Lower leg skin (tissue), 3 donors: Measurements from ENCODE around the gene TNRC6A.

Experiments used
- POLR2A ChIP-seq, 2 donors: fragments of 450-650 bp; IDR thresholded peaks; one replicate each; pipeline ENCODE4 v1.6.1; 2016 to 2017; ENCODE audit warnings: antibody characterized with exemption in 2 of 2, mild to moderate bottlenecking in 1 of 2, moderate library complexity in 1 of 2
- TF ChIP-seq, protein P1 (sequence below), 3 donors: fragments of 450-650 bp; IDR thresholded peaks; one replicate each; pipeline ENCODE4 v1.5.1; 2016; ENCODE audit warnings: antibody characterized with exemption in 3 of 3, mild to moderate bottlenecking in 3 of 3, moderate library complexity in 2 of 3

DNA sequence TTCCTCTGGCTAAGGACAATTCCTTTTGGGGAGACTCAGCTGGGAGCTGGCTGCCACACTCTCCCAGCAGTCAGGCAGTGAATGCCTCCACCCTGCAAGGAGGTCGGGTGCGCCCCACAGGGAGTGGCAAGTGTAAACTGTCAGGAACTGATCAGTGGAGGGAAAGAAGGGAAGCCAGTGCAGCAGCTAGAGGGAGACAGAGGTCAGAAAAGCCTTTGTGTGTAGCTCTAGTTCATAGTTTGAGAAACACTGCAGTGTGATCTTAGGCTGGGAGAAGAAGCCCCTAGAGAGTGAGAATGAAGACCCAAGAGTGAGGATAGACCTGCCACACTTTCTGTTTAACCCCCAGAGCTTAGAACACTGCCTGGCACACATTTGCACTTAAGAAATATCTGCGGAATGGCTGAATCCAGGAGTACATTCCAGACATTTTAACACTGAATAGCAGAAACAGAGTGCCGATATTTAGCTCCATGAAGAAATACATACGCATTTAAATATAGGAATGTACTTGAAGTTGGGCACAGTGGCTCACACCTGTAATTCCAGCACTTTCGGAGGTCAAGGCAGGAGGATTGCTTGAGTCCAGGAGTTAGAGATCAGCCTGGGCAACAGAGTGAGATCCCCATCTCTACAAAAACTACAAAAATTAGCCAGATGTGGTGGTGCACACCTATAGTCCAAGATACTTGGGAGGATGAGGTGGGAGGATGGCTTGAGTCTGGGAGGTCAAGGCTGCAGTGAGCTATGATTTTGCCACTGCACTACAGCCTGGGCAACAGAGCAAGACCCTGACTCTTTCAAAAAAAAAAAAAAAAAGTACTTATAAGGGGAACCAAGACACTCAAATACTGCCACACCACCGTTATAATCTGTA lies 105.2 kb downstream of the TNRC6A start:
- TF ChIP-seq, protein P1, sequence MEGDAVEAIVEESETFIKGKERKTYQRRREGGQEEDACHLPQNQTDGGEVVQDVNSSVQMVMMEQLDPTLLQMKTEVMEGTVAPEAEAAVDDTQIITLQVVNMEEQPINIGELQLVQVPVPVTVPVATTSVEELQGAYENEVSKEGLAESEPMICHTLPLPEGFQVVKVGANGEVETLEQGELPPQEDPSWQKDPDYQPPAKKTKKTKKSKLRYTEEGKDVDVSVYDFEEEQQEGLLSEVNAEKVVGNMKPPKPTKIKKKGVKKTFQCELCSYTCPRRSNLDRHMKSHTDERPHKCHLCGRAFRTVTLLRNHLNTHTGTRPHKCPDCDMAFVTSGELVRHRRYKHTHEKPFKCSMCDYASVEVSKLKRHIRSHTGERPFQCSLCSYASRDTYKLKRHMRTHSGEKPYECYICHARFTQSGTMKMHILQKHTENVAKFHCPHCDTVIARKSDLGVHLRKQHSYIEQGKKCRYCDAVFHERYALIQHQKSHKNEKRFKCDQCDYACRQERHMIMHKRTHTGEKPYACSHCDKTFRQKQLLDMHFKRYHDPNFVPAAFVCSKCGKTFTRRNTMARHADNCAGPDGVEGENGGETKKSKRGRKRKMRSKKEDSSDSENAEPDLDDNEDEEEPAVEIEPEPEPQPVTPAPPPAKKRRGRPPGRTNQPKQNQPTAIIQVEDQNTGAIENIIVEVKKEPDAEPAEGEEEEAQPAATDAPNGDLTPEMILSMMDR (IDR thresholded peaks at IDR 0.05): no peak
- no peak for TF ChIP-seq POLR2A (IDR thresholded peaks at IDR 0.05)
